Progenitor cell of endocrine pancreas (in vitro differentiated cells): ENCODE measurements around the gene CDC73. TPM values are rescaled to one million over a fixed set of nuclear protein-coding genes. Genes with fewer than 3 reads are reported as not detected.
"Not testable (repeated sequence)": the region's sequence is repeated elsewhere in the genome, so short reads cannot be mapped to it uniquely, and the experiment has no call there.

Source experiments
- DNase-seq: peaks from one replicate; pipeline ENCODE4 v3.0.0; 2021; ENCODE audit warnings: low spot score; ENCODE audit not compliant: unreplicated experiment
- H3K27ac Mint-ChIP-seq: 2 replicates; pipeline ENCODE4 v1.8.0; 2021; ENCODE audit warnings: mild to moderate bottlenecking, moderate library complexity, mixed read lengths
- H3K27me3 Mint-ChIP-seq: 2 replicates; pipeline ENCODE4 v1.8.0; 2021; ENCODE audit warnings: mixed read lengths
- H3K36me3 Mint-ChIP-seq: 2 replicates; pipeline ENCODE4 v1.8.0; 2022; ENCODE audit warnings: mixed read lengths; ENCODE audit not compliant: insufficient read depth
- H3K4me1 Mint-ChIP-seq: 2 replicates; pipeline ENCODE4 v1.8.0; 2021; ENCODE audit warnings: low read depth, mixed read lengths
- H3K4me3 Mint-ChIP-seq: 2 replicates; pipeline ENCODE4 v1.8.0; 2021; ENCODE audit warnings: low read depth, mild to moderate bottlenecking, moderate library complexity, mixed read lengths
- H3K9me3 Mint-ChIP-seq: 2 replicates; pipeline ENCODE4 v1.8.0; 2021; ENCODE audit warnings: low read depth, mixed read lengths
- total RNA-seq: library from RNA; stranded (reverse); gene quantifications from 2 replicates; pipeline ENCODE4 v1.2.1, GENCODE V29; 2021
- TF ChIP-seq, protein P1 (sequence below): fragments of 200-600 bp; sonication (generic); IDR thresholded peaks from one replicate; pipeline ENCODE4 v1.5.0; 2021; ENCODE audit warnings: antibody characterized with exemption, mild to moderate bottlenecking; ENCODE audit not compliant: unreplicated experiment

The CDC73 gene
- total RNA-seq, 1 donor from 2014 or later: 62.7 TPM

DNA sequence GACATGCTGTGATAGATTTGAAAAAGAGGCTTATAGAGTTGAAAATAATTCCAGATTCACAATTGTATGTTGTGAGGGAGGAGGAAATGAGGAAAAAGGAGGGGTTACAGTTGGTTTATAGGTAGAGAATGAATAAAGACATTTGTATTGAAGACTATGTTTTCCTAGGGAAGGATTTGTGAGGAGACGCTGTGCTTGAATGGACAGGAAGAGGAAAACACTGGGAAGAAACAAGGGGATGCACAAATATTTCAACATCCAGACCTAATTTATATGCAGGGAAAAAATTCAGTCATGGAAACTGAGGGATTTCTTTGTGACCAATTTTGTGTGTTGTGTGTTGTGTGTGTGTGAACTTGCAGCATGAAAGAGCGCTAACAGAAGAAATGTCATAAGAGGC, 157.1 kb downstream of the CDC73 start:
- Mint-ChIP-seq H3K36me3 (peaks cover 10% of the 10 kb centered on the region), H3K4me3 (no peak overlapping the region), H3K4me1 (no peaks in the 10 kb centered on the region), H3K9me3 (peaks cover 14% of the 10 kb centered on the region), H3K27ac (no peak overlapping the region), H3K27me3 (no peaks in the 10 kb centered on the region)
- no peak for DNase-seq
- TF ChIP-seq, protein P1, sequence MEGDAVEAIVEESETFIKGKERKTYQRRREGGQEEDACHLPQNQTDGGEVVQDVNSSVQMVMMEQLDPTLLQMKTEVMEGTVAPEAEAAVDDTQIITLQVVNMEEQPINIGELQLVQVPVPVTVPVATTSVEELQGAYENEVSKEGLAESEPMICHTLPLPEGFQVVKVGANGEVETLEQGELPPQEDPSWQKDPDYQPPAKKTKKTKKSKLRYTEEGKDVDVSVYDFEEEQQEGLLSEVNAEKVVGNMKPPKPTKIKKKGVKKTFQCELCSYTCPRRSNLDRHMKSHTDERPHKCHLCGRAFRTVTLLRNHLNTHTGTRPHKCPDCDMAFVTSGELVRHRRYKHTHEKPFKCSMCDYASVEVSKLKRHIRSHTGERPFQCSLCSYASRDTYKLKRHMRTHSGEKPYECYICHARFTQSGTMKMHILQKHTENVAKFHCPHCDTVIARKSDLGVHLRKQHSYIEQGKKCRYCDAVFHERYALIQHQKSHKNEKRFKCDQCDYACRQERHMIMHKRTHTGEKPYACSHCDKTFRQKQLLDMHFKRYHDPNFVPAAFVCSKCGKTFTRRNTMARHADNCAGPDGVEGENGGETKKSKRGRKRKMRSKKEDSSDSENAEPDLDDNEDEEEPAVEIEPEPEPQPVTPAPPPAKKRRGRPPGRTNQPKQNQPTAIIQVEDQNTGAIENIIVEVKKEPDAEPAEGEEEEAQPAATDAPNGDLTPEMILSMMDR: no peak

DNA sequence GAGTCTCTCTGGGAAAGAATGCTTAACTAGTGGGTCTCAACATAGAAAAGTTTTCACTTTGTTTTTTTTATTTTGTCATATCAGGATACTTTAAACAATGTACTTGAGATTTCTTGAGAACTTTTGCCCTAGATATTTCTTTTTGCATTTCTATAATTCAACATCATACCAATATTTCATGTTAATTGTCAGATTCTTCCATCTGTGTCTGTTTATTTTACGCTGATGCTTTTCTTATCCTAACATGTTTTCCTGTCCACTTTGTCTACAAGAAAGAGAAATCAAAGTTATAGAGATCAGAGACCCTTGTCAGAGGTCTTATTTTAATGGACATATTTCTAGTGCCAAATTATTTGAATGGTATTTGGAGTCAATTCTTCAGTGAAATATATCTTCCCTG, 160.1 kb downstream of the CDC73 start:
- no peak for DNase-seq
- no peak overlapping the region for H3K27ac Mint-ChIP-seq
- H3K9me3 Mint-ChIP-seq: peaks cover 8% of the 10 kb centered on the region
- no peaks in the 10 kb centered on the region for H3K4me1 Mint-ChIP-seq
- H3K27me3 Mint-ChIP-seq: no peaks in the 10 kb centered on the region
- H3K4me3 Mint-ChIP-seq: no peak overlapping the region
- TF ChIP-seq, protein P1: no peak
- no peaks in the 10 kb centered on the region for H3K36me3 Mint-ChIP-seq

DNA sequence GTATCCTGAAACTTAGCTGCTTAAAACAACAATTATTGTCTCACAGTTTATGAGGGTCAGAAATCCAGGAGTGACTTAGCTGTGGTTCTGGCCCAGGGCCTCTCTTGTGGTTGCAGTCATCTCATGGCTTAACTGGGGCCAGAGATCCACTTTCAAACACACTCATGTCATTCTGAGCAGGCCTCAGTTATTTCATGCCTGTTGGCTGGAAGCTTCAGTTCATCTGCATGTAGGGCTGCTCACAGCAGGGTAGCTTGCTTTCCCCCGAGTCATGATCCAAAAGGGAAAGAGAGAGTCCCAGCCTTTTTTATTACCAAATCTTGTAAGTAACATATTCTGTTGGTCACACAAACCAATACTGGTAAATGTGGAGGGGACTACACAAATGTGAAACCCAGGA, 161.2 kb downstream of the CDC73 start:
- no peaks in the 10 kb centered on the region for H3K27me3 Mint-ChIP-seq

DNA sequence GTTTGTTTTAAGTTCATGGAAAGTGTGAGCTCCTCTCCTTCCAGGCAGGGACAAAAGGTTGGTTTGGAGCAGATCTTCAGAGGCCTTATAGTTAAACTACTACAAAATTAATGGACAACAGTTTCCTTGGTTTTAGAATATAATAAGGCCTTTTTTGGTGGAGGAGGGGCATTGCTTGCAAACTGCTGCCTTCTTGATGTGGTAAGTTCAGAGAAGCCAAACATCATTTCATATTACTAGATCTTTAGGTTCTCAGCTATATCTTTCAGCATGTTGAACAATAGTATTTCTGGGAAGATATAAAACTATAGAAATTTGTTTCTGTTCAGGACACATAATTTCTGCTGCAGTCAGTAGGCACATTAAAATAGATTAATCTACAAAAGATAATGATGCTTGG, 162.4 kb downstream of the CDC73 start:
- DNase-seq: no peak
- Mint-ChIP-seq H3K36me3 (no peaks in the 10 kb centered on the region), H3K4me3 (no peak overlapping the region), H3K27me3 (no peaks in the 10 kb centered on the region), H3K9me3 (peaks cover 7% of the 10 kb centered on the region), H3K4me1 (no peaks in the 10 kb centered on the region), H3K27ac (no peak overlapping the region)
- TF ChIP-seq, protein P1: no peak

More for the DNA sequence above, 161.2 kb downstream of the CDC73 start:
- Mint-ChIP-seq H3K4me1 (no peaks in the 10 kb centered on the region), H3K36me3 (no peaks in the 10 kb centered on the region), H3K9me3 (peaks cover 7% of the 10 kb centered on the region), H3K27ac (no peak overlapping the region), H3K4me3 (no peak overlapping the region)
- TF ChIP-seq, protein P1: no peak
- DNase-seq: no peak

DNA sequence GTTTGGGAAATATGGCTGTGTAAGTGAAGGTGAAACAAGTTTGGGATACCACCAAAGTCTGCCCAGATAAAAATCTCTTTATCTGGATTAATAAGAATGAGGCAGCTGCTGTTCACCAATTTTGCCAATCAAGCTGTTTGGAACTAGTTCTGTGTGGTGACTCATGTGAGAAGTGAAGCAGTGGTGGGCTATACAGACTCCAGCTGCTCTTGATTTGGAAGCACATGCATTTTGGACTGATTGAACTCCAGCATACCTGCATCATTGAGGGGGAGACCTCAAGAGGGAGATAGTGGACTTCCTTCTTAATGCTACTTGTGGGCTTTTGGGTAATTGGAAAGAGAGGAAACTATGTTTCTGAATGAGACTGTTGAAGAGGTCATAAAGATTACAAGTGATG, 163.8 kb downstream of the CDC73 start:
- TF ChIP-seq, protein P1: no peak
- no peak overlapping the region for H3K27ac Mint-ChIP-seq
- no peaks in the 10 kb centered on the region for H3K36me3 Mint-ChIP-seq
- H3K4me1 Mint-ChIP-seq: no peaks in the 10 kb centered on the region
- no peak overlapping the region for H3K4me3 Mint-ChIP-seq
- H3K9me3 Mint-ChIP-seq: peaks cover 7% of the 10 kb centered on the region
- no peaks in the 10 kb centered on the region for H3K27me3 Mint-ChIP-seq
- no peak for DNase-seq

DNA sequence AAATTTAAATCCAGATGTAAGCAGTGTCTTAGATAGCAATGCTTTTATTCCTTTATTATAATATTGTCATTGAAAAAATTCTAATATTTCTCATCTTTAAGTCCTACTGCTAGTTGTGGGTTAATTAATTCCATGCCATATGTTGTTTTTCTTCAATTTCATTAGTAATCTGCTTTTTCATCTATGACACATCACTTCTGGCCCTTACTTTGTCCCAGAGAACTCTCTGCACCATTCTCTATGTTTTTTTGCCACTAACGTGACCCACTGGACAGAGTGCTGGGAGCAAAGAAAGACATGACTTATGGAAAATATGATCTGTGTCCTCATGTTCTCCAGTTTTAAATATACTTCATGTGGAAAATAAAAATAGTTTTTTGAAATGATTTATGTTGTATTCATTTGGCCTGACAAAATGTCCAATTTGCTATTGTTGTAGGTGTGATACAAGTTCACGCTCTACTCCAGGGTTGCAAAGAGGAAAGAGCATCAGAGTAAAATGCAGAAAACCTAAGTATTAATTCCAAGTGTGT, 166.8 kb downstream of the CDC73 start:
- not testable (repeated sequence) for H3K4me3 Mint-ChIP-seq, DNase-seq, H3K27me3 Mint-ChIP-seq, H3K9me3 Mint-ChIP-seq, H3K4me1 Mint-ChIP-seq, H3K27ac Mint-ChIP-seq, H3K36me3 Mint-ChIP-seq
